ENCODE measurements around the gene RIPK3.

Gene RIPK3

DNA sequence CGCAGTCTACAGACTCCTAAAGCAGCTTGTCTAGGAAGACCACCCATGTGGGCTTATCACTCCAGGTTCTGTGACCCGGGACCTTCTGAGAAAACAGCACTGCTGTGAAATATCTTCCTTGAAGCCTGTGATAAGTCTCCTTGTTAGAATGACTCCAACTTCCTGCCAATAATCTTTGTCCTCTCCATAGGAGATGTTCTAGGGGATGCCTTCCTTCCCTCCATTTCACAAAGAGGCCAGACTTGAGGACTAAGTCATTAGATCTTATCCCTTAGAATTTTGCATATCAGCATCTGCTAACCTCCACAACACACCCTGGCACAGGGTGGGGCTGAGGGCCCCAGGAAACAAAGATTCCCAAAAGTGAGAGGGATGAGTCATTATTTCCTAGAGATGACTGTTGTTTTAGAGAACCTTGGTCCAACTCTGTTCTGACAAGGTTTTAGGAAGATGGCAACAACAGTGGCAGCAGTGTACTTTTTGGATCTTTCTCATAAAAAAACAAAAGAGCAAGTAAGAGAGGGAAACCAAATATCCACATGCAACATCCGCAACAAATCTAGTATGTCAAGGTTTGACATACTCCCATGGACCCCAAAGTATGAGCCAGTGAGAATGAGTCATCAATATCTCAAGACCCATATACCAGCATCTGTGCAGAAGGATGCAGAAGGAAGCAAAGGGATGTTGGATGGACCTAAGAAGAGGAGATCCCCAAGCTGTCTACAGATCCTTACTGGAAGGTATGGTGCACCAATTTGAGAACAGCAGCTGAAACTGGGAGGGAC, 22.5 kb downstream of the RIPK3 start:
- DNase-seq: no peak

DNA sequence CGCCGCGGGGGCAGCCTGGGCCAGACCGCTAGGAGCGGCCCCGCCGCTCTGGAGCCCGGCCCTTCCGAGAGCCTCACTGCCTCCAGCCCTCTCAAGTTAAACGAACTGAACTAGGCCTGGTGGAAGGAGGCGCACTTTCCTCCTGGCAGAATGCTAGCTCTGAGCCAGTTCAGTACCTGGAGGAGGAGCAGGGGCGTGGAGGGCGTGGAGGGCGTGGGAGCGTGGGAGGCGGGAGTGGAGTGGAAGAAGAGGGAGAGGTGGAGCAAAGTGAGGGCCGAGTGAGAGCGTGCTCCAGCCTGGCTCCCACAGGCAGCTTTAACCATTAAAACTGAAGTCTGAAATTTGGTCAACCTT, 23.2 kb downstream of the RIPK3 start:
- DNase-seq: no peak

DNA sequence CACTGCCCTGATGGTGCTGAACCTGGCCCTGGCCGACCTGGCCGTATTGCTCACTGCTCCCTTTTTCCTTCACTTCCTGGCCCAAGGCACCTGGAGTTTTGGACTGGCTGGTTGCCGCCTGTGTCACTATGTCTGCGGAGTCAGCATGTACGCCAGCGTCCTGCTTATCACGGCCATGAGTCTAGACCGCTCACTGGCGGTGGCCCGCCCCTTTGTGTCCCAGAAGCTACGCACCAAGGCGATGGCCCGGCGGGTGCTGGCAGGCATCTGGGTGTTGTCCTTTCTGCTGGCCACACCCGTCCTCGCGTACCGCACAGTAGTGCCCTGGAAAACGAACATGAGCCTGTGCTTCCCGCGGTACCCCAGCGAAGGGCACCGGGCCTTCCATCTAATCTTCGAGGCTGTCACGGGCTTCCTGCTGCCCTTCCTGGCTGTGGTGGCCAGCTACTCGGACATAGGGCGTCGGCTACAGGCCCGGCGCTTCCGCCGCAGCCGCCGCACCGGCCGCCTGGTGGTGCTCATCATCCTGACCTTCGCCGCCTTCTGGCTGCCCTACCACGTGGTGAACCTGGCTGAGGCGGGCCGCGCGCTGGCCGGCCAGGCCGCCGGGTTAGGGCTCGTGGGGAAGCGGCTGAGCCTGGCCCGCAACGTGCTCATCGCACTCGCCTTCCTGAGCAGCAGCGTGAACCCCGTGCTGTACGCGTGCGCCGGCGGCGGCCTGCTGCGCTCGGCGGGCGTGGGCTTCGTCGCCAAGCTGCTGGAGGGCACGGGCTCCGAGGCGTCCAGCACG, 23.8 kb downstream of the RIPK3 start:
- no peak for DNase-seq

DNA sequence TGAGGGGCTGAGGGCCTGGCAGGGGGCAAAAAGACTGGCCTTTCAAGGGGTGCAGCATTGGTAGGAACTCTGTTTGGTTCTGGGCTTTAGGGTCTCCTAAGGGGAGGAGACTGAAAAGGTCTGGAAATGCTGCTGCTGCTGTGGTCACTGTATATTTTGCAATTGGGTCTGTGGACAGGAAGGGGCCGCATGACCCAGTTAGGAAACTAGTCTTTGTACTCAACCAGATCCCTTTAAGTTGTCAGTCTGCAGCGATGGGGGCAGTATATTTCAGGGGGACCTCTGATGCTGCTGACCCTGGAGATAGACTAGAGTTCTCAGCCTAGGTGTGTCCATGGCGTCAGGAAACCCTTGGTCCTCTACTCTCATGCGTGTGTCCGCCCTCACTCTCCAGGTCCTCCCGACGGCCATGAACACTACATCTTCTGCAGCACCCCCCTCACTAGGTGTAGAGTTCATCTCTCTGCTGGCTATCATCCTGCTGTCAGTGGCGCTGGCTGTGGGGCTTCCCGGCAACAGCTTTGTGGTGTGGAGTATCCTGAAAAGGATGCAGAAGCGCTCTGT, 24.5 kb downstream of the RIPK3 start:
- no peak for DNase-seq

DNA sequence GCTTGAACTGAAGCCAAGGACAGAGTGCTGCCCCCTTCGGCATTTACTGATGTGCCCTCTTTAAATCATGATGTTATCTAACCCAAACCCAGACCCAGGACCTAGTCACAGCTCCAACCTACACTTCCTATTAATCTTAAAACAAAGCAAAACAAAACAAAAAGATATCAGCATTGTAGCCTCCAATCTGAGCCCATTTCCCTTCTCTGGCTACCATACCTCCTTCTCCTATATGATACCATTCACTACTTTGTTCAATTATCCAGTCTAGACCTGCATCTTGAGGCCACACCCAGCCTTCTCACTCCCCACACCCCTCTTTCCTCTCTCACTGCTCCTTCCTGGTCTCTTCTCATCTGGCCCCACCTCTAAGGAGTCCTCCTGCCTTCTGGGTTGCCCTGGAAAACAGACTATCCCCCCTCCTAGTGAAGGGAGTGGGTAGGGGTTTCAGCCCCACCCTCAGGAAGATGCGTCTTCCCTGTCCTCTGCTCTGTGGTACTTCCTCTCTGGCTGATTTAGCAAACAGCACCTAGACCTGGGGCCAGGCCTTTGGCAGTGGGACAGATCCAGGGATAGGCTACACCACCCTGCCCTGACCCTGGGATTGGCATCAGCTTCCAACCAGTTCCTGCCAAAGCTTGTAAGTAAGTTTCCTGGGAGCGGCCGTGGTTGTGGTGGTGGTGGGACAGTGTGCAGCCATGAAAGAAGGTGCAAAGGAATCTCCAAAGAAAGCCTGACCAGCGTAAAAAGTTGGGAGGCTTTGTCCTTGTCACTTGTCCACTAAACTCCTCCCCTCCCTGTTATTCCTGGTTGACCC, 25.2 kb downstream of the RIPK3 start:
- no peak for DNase-seq

DNA sequence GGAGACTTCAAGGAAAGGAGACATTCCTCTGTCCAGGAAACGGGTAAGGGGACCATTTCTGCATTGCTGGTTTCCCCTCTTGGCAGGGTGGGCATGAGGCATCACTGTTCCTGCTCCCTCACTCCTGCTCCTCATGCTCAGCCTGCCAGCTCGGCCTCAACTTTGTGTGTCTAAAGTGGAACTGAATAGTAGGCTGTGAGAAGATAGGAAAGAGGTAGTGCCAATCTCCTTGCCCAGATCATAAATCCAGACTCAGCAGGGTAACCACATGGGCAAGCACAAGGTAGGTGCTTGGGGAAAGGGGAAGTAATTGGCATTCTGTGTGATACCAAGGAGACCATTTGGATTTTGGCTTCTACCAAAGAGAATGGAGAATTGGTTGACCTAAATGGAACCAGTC, 25.9 kb downstream of the RIPK3 start:
- no peak for DNase-seq

DNA sequence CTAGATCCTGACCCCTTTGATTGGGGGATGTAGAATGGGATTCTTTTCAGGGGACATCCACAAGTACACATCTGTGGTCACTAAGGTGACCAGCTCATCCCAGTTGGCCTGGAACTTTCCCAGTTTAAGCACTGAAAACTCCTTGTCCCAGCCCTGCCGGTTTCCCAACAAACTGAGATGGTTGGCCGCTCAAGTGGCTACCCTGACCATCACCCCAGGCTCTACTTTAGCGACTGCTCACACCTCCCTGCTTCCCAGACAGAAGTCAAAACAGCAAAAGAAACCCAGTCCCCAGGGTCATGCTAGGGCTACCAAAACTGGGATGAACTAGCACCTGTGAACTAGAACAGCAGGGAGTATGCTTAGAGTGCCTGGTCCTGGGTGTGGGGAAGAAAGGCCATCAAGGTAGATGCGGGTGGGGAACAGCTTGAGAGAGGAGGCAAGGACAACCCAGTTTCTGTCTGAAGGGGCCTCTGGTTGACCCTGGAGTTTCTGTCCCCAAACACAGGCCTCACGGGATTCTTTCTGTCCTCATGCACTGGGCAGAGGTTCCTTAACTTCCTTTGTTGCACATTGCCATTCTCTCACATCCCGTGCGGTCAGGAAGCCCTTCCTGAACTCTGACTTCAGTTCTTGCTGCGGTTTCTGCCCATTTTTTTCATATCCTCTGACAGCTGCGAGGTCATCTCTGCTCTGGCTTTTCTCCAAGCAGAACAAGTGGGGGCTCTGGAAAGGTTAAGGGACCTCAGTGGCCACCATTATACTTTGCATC, 26.9 kb downstream of the RIPK3 start:
- DNase-seq: peak in 1 of 2 experiments; percentile 44

DNA sequence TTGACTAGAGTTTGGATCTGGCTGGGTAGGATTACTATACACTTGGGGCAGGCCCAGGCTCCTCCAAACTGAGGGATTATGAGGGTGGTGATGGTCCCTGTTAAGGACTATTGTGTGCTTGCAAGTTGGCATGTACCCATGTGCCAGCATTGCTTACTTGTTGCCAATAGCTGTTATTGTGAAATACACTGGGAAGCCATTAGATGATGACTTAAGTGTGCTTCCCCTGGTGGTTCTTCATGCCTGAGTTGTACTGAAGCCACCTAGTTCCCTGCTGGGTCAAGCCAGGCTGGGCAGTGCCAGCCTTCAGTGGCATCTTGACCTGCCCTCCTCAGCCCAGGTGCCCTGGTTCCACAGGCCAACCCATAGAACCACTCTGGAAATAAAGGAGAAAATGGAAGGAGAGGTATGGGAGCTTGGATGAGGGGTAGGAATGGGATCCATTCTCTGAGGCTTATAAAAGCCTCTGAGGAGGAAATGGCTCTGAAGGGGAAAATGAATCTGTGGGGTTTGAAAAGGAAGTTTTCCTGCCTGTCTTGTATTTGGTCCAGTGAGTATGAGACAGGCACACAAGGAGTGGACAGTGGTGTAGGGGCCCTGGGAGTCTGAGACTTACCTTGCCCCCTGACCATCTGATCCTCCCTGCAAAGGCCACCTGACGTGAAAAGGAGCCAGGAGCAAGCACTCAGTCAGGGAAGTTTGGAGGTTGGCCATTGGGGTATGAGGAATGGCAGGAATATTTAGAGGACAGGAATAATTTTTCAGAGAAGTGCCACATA, 27.8 kb downstream of the RIPK3 start:
- no peak for DNase-seq

DNA sequence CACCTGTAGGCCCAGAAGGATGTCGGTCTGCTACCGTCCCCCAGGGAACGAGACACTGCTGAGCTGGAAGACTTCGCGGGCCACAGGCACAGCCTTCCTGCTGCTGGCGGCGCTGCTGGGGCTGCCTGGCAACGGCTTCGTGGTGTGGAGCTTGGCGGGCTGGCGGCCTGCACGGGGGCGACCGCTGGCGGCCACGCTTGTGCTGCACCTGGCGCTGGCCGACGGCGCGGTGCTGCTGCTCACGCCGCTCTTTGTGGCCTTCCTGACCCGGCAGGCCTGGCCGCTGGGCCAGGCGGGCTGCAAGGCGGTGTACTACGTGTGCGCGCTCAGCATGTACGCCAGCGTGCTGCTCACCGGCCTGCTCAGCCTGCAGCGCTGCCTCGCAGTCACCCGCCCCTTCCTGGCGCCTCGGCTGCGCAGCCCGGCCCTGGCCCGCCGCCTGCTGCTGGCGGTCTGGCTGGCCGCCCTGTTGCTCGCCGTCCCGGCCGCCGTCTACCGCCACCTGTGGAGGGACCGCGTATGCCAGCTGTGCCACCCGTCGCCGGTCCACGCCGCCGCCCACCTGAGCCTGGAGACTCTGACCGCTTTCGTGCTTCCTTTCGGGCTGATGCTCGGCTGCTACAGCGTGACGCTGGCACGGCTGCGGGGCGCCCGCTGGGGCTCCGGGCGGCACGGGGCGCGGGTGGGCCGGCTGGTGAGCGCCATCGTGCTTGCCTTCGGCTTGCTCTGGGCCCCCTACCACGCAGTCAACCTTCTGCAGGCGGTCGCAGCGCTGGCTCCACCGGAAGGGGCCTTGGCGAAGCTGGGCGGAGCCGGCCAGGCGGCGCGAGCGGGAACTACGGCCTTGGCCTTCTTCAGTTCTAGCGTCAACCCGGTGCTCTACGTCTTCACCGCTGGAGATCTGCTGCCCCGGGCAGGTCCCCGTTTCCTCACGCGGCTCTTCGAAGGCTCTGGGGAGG, 28.9 kb downstream of the RIPK3 start, which contains the start of gene LTB4R:
LTB4R (plus strand) TSS at position 857 of the 959 bp plus-strand sequence. CDS start 4,150 bp downstream, outside the sequence.
- DNase-seq: peak; percentile 67 to 73

DNA sequence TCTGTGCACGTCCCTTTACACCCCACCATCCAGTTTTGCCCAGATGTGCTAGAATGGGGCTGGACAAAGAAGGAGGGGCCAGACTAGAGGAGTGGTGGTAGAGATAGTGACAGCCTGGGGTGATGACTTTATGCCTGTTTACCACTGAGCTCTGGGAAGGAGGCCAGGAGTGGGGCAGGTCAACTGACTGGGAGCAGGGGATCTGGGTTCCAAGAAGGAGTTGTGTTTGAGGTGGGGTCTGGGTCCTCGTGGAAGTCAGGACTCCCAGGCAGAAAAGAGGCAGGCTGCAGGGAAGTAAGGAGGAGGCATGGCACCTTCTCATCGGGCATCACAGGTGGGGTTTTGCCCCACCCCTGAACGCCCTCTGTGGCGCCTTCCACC, 29.5 kb downstream of the RIPK3 start:
- no peak for DNase-seq

DNA sequence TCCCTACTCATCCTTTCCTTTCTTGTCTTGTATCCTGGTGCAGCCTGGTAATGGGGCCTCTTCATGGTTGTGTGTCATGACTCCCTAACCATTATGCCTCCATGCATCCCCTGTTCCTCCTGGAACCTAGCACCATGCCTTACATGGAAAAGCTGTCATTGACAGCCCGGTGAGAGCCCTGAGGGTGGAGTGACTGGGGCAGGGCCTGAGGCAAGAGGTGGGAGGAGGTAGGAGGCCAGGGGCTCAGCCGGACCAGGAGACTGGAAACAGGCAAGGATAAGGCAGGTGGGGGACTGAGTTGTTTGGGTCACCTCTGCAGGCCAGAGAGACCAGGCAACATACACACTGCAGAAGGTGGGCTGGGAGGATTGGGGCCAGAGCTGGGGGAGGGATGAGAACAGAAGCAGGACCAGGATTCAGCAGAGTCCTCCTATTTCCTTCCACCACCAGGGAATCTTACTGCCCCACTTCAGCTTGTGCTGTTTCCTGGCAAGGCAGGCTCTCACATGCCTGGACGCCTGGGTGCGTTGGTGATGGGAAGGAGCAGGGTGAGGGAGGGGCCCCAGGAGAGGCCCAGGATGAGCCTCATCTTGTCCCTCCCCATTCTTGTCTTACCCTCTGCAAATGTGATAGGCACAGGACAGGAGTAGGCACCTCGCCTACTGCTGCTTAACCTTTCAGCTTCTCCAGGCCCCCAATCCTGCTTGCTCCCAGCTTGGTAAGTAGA, 30.1 kb downstream of the RIPK3 start, which contains the start of gene LTB4R2:
LTB4R2 (plus strand) TSS at position 603 of the 727 bp plus-strand sequence. CDS start 525 bp downstream, outside the sequence.
- DNase-seq: no peak

DNA sequence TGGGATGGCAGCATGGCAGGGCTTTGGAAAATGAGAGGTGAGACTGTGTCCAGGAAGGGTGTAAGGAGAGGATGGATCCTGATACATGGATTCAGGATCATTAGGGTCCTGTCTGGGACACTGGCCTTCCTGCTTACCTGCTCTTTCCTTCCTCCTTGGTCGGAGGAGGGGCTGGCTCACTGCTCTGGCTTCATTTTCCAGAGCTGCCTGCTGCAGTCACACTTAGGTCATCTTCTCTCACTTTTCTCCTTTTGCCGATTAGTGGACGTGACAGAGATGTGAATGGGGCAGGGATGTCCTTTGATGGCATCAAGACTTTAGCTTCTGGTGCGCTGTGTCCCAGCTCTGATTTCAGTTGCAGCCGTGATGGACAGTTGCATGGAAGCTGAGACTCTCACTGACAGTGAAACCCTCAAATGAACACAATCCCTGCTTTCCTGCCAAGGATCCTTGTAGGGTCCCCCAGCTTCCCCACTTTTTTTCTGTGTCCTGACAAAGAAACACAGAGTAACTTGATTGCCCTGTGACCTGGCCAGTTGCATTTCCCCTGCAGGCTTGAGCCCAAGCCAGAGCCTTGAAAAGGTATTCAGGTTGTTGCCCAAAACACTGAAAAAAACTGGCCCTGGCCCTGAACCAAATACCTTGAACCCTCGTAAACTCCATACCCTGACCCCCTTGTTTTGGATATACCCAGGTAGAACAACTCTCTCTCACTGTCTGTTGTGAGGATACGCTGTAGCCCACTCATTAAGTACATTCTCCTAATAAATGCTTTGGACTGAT, 31.3 kb downstream of the RIPK3 start:
- DNase-seq: no peak

DNA sequence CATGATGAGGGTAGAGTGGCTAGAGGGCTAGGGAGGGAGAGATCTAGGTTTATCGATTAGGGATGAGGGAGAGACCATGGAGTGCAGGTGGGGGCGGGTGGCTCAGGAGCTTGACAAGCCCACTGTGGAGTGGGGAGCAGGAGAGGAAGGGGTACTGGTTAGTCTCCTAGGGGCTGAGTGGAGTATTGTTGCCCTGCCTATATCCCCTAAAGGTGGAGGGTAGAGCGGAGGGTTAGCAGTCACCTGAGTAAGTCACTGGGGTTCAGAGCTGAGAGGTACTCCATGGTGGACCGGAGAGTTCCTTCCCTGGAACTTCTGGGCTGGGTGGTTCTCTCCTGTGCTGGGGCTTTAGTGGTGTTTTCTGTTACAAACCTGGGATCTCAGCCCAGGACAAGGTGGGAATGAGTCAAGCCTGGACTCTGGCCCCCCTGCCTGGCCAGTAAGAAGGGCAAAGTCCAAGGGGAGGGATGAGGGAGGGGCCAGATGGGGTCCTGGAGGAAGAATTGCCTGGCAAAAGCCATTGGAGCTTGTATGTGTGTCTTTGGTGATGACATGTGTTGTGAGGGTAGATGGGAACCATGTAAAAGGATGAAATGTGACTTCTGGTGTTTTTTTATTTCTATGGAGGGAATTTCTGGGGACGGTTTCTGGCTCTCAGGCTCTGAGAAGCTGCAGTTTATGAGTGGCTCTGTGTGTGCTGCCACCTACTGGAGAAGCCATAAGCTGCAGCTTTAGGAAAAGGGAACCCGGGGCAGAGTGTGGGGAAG, 32.0 kb downstream of the RIPK3 start, which contains the start of gene CIDEB:
CIDEB (minus strand) TSS at position 403 of the 767 bp plus-strand sequence; CDS start at position 284, 119 bp downstream.
- peak; percentile 66 to 75 for DNase-seq

DNA sequence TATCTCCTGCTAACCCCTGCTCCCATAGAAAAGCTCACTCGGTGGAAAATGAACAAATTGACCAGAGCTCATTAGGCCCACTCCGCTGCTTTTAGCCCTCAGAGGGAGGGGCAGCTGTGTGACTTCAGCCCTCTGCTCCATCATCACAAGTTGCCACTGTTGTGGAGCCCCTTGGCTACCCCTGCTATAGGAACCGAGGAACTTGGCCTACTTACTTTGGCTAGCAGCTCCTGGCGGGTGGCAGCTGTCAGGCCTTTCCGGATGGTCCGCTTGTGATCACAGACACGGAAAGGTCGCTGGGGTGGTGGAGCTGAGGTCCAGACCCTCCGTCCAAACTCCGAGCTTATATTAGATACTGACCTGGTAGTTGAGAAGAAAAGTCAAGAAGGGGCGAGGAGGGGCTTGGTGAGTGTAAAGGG, 32.6 kb downstream of the RIPK3 start:
- DNase-seq: no peak

DNA sequence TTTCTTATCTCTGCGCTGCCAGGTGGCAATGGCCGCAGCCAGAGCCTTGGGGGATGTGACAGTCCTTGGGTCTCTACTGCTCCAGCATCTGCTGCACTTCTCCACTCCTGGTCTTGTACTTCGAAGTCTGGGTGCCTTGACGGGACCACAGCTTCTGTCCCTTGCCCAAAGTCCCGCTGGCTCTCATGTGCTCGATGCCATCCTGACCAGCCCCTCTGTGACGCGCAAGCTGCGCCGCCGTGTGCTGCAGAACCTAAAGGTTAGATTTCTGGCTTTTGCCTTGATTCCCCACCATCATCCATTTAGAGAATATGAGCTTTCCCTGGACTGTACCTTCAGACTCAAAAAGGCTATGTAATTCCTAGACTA, 35.8 kb downstream of the RIPK3 start:
- DNase-seq: no peak

DNA sequence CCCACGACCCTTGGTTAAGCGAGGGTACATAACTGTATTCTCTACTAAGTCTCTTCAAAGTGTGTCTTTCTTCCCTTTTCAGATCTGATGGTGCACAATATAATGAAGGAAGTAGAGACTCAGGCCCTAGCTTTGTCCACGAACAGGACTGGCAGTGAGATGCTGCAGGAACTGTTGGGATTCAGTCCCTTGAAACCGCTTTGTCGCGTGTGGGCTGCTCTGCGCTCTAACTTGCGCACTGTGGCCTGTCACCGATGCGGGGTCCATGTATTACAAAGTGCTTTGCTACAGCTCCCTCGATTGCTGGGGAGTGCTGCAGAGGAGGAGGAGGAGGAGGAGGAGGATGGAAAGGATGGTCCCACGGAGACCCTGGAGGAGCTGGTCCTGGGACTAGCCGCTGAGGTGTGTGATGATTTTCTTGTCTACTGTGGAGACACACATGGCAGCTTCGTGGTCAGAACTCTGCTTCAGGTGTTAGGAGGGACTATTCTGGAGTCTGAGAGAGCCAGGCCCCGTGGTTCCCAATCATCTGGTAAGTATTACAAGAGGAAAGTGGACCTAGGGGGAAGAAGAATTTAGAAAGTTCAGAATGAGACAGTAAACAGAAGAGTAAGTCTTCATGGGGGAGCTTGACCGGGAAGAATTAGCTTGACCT, 39.3 kb downstream of the RIPK3 start:
- DNase-seq: no peak
